Activated naive CD8-positive, alpha-beta T cell treated with anti-CD3 and anti-CD28 coated beads, Interleukin-2, amount 50 U/mL, for 16 hours (primary cell): ENCODE data around the gene UPF1.

ENCODE experiments used
- DNase-seq: peaks from one replicate; pipeline ENCODE4 v3.0.0-alpha.2; 2020; ENCODE audit warnings: low read depth, low spot score

UPF1 gene

DNA sequence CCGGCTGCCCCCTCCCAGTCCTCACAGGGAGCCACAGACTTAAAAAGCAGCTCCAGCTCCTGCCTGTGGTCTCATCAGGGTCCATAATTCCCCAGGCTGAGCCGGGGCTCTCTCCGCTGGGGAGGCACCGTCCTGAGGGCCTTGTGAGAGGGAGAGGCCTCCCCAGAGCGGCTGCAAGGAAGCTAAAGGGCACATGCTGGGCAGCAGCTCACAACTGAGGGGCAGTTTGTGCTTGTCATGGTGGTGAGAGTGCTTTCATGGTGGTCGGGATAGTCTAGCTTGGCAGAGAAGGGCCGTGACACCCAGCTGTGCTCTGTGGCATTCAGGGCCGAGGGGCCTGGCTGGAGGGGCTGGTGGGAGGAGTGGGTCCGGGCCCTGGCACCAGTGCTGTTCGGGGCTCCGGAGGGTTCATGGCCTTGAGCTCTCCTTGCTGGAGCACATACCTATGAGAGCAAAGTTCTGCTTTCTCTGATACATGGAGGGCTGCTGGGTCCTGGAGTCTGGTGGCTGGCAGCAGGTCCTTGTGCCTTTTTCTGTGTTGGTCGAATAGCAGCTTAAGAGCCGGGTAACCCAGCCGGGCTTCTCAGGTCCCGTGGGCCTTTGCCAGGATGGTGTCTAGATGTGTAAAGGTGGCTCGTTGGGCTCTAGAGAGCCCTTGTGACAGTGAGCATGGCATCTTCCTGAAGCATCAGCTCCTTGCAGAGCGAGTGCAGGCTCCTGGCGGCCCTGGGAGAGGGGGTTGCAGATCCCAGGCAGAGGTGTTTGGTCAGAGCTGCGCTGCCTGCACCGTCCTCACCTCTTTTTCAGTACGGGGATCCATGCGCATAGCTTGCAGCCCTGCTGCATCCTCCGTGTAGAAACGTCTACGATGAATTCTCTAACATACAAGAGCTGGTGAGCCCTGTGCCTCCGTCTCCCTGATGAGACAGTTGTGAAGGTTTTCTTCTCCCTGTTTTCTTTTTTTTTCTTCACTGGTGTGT lies 8.8 kb downstream of the UPF1 start:
- DNase-seq: no peak

DNA sequence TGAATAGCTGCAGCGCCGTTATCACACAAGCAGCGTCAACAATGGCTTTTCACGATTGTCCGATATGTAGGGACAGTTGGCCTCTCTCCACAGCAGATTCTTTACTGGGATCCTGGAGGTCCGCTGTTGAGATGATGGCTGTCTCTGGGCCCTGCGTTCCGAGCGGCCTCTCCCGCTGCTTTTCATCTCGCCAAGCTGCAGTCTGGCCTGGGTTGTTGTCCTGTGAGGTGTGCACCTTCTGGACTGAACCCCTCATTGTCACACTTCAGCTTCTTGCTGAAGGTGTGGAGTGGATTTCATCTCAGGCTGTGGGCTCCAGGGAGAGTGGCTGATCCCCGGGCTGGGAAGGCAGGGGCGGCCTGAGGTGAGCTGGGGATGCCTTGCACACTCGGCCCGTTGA lies 9.6 kb downstream of the UPF1 start:
- DNase-seq: no peak

DNA sequence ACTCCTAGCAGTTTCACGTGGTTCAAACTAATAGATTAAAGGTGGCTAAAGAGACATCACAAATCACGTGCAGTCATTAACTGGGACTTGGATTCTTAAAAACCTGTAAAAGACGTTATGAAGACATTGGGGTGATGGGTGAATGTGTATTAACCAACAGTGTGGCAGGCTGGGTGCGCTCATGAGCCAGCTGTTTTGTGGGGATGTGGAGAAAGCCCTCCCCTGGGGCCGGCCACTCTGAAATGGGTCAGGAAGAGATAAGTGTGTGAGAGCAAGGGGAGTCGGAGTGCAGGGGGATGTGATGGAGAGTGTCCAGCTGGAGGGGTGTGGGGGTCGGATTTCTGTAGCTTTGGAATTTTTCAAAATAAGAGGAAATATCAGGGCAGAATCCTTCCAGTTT lies 10.4 kb downstream of the UPF1 start:
- DNase-seq: no peak

DNA sequence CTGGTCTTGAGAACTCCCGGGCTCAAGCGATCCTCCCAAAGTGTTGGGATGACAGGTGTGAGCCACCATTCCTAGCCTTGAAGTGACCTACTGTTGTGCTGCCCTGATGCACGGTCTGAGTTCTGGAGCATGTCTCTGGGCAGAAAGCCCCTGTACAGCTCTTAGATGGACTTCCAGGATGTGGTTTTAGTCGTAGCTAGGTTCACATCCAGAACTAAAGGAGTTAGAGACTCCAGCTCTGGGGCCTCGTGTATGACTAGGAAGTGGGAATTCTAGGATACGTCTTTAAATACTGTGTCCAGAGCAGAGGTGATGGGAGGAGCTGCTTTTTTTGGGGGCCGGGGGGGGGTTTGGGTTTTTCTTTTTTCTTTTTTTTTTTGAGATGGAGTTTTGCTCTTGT lies 12.2 kb downstream of the UPF1 start:
- DNase-seq: no peak

DNA sequence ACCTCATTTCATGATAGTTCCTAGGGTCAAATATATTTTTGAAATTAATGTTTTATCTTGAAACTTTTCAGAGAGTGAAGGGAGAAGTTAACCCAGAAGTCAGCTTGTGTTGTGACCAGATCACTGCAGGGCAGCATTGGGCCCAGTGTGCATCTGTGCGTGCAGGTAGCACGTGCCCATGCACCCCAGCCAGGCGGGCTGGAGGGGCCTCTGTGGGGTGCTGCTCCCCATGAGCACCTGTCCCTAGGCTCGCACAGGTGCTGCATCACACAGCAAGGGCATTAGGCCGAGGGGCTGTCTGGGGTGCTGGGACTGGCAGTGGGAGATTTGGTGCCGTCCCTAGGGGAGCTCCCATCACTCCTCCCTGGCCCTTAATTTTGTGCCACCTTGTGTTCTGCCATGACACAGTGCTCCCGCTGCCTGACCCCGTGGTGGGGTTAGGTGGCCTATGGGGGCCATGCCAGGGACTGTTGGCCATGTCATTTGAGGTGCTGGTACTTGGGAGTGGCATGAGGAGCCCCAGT lies 13.1 kb downstream of the UPF1 start:
- no peak for DNase-seq

DNA sequence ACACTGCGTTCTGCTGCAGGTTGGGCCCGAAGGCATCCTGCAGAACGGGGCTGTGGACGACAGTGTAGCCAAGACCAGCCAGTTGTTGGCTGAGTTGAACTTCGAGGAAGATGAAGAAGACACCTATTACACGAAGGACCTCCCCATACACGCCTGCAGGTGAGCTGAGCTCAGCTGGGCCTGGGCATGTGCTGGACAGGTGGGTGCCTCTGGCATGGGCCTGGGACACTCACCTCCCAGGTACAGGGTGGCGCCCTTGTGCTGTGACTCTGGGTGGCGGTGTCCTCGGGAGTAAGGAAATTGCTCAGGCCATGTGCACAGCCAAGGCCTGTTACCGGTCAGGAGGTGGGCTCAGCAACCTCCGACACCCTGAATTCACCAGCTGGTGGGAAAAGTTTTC lies 14.2 kb downstream of the UPF1 start:
- no peak for DNase-seq

DNA sequence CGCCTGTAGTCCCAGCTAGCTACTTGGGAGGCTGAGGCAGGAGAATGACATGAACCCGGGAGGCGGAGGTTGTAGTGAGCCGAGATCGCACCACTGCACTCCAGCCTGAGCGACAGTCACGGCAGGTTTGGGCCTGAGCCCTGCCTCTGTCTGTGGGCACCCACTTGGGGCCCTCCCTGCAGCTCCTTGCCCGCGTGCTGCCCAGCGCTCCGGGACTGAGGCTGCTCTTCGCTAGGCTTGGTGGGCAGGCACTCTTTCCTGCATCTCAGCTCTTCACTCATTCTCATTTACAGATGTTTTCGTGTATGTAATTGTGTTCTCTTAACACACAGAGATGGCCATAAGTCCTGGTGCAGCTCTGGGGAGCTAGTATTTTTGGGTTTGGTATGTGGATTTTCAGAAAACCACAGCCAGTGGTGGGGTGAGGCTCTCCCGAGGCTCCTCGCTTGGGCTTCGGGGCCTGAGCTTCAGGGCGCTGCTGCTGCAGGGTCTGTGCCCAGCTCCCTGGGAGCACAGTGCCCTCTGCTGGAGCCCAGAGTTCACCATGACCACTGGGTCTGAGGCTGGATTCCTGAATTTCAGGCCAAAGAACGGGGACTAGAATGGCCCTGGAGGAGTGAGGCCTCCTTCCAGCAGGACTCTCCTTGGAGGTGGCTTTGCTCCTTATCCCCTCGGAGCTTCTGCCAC lies 15.2 kb downstream of the UPF1 start:
- no peak for DNase-seq

DNA sequence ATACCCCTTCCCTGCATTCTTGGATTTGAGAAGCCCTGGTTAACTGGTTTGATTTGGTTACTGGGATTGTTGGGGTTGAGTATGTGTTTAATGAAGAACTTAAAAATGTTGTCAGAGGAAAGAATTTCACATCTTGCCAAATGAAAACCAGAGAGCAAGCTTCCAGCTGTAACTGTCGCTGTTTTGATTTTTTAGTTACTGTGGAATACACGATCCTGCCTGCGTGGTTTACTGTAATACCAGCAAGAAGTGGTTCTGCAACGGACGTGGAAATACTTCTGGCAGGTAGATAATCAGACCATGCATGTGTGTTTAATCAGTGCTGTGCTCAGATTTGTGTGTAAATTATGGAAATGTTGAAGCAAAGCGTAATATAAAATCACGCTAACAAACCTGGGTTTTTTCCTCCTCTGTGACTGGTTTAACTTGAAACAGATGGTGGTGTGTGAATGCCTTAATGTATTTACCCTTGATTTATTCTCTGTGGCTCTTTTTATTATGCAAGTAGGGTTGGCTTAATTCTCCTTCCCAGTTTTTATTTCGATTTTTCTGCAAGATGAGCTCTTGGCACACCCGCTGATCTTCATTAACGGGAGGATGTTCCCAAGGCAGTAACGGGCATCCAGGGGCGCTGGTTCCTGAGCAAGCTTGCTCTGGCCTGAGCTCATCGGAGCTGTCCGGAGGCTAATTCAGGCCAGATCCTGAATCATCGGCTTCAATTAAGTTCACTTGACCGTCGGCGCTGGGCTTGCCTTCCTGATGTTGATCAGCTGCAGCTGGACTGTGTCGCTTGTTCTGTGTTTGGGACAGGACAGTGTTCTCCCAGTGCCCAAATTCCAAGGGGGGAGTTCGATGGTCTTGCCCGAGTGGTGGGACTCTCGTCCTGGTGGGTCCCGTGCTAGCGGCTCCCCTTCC lies 16.0 kb downstream of the UPF1 start:
- DNase-seq: no peak

DNA sequence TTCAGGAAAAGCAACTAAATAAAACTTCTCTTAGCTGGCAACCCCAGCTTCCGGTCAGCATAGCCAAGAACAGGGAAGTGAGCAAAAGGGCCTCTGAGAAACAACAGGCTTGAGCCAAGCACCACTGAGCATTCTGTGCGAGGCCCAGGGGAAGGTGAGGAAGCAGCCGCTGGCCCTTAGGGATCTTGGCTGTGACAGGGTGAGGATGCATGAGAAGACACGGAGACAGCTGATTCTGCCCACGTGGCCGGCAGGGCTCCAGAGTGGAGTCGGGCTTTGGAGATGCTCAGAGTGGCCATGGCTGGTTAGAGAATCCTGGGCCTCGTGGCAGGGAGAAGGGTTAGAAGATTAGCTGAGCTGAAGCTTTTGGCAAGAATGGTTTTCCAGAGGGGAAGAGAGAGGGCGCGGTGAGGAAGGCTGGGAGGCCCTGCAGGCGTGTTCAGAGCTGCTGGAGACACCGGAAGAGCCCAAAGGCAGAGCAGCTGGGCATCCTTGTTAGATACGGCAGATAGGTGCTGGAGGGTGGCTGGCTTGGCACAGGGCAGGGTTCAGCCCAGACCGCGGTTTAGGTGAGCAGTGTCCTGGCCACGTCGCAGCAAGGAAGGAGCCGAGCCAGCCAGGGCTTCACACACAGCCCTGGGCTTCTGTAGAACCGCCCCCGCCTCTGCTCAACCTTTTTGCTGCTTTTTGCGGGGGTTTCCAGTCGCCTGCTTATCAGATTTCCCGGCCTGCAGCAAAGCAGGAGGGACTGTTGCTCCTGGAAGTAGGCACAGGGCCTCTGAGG lies 17.3 kb downstream of the UPF1 start:
- DNase-seq: no peak

DNA sequence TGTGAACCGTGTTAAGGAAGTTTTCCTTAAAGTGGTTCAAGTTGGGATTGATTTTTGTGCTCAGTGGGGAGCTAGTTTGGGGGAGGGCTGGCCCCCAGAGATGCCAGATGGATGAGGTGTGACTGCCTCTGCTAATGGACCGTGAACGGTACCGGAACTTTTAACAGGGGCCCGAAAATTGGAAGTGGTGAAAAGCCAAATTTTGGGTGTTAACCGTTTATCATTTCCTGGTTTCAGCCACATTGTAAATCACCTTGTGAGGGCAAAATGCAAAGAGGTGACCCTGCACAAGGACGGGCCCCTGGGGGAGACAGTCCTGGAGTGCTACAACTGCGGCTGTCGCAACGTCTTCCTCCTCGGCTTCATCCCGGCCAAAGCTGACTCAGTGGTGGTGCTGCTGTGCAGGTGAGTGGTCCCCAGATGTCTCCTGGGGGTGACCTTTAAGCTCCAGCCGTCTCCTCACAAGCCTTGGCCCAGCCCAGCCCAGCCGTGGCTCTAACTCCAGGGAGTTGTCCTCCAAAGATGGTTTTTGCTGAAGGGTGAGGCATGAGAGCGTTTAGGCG lies 18.2 kb downstream of the UPF1 start:
- DNase-seq: no peak

DNA sequence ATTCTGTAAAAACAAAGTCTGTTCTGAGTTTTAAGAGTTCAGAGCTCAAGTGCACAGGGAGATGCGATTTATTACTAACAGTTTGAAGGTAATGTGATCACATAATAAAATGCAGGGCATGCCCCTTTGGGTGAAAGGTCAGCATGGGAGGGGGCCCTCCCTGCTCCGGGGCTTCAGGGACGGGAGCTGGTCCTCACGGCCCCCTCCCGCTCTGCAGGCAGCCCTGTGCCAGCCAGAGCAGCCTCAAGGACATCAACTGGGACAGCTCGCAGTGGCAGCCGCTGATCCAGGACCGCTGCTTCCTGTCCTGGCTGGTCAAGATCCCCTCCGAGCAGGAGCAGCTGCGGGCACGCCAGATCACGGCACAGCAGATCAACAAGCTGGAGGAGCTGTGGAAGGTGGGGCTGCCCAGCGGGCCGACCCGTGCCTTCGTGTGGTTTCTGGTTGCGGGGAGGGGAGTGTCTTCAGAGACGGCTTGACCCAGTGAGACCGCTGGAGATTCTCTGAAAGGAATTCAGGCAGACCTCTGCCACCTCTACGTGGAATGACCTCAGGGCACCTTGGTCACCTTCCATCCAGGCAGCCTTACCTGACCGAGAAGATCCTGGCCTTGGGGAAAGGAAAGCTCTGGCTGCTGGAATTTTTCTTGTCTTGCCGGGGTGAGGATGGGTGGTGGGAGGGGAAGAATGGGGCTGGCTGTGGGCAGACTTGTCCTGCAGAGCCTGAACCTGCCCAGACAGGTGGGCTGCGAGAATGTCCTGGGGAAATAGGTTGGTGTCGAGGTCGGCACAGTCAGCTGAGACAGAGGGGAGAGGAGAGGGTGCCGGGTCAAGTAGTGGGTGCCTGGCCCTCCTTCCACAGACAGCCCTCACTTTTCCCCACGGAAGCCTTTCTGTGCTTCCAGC lies 19.0 kb downstream of the UPF1 start:
- DNase-seq: no peak

DNA sequence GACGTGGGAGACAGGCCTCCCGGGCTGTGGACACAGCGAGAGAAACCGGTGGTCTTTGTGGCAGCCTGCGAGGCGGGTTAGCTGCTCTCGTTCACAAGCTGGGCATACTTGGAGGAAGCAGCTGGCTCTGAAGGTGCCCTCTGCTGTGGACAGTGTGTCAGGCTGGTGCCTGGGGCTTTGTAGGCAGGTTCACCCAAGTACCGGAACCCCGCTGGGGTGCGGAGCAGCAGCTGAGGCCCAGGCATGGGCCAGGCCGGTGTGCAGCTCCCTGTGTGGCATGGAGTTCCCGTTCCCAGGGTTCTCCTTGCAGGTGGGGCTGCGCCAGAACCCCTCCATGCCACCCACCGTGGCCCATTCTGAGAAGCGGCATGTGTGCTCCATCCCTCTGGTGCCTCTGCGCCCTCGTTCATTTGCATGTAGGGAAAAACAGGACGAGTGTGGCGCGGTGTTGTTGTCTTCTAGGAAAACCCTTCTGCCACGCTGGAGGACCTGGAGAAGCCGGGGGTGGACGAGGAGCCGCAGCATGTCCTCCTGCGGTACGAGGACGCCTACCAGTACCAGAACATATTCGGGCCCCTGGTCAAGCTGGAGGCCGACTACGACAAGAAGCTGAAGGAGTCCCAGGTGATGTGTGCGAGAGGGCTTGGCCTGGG lies 20.0 kb downstream of the UPF1 start:
- DNase-seq: no peak

DNA sequence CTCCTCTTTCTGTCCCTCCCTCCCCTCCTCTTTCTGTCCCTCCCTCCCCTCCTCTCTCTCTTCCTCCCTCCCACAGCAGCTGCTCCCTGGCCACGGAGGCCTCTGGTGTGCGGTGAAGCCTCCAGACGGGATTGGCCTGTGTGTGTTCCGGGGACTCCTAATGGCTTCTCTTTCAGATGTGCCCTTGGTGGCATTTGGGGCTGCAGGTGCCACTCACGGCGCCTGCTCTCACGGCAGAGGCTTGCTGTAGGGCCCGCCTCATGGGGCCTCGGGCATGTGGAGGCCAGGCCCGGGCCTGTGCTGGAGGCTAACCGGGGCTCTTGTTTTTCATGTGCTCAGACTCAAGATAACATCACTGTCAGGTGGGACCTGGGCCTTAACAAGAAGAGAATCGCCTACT lies 20.9 kb downstream of the UPF1 start:
- DNase-seq: no peak

DNA sequence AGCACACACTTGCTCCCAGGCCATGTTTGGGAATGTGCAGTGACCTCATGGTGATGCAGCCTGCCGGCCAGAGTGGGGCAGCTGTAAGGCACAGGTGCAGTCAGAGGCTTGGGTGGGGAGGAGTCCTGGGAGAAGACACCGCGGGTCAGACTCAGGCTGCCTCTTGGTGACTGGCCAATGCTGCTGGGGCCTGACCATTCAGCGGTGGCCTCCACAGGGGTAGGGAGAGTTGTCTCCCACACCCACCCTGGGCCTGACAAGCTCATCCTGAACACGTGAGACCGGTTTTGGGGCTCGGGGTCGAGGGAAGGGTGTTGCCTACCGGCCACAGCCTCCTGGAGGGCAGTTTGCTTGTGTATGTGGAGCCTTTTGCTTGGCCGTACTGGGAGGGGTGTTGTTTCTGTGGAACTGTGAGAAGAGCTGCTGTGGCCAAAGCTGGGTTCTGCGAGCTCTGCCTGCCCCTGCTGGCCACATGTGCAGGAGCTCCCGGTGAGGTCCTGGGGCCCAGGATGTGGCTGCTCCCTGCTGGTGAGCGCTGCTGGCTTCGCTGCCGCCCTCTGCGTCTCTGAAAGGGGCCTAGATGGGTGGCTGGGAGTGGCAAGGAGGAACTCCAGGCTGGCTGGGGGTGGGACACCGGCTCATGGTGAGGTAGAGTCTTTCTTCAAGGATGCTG lies 22.1 kb downstream of the UPF1 start:
- DNase-seq: no peak

DNA sequence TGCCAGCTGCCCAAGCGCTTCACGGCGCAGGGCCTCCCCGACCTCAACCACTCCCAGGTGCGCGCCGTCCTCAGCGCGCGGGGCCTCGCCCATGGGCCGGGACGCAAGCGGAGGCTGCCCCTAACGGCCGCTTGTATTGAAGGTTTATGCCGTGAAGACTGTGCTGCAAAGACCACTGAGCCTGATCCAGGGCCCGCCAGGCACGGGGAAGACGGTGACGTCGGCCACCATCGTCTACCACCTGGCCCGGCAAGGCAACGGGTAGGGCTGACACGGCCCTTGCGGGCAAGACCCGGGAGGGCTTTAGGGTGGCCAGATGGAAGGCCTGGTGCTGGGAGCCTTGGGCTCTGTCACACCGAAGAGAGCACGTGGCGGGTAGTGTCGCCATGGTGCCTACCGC lies 23.2 kb downstream of the UPF1 start:
- no peak for DNase-seq

DNA sequence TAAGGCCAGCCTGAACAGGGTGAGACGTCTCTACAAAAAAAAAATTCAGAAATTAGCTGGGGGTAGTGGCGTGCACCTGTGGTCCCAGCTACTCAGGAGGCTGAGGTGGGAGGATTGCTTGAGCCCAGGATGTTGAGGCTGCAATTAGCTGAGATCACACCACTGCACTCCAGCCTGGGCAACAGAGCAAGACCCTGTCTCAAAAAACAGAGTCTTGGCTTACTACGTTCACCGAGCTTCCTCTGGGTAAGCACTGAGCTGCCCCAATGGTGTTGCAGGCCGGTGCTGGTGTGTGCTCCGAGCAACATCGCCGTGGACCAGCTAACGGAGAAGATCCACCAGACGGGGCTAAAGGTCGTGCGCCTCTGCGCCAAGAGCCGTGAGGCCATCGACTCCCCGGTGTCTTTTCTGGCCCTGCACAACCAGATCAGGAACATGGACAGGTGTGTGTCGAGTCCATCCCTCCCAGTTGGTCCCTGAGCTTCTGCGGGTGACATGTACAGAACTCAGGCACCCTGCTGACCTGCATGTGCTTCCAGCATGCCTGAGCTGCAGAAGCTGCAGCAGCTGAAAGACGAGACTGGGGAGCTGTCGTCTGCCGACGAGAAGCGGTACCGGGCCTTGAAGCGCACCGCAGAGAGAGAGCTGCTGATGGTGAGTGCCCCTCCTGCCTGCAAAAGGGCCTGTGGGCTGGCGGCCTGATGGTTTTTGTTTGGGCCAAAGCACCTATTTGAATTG lies 24.1 kb downstream of the UPF1 start:
- no peak for DNase-seq

DNA sequence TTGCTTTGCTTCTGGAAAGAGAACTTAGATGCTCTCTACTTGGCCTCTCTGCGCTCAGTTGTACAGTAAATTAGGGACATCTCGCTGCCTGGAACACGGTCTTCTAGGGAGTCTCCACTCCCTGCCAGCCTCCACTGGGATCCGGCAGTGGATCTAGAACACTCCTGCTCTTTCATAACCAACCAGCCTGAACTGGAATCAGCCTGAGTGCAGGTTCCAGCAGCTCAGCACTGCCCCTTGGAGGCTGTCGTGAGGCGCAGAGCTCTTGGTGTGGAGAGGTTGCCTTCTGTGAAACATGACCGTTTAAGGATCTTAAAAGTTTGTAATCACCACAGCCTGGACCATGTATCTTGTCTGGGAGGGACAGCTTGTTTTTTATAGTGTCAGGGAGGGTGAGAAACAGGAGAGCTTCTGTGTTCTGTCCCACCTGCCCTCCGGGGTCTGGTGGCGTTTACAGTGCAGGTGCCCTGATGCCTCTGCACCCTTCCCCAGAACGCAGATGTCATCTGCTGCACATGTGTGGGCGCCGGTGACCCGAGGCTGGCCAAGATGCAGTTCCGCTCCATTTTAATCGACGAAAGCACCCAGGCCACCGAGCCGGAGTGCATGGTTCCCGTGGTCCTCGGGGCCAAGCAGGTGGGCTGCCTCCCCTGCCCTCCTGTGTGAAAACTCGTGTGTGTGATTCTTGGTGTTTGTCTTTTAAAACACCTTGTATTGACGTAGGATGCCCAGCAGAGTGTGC lies 24.8 kb downstream of the UPF1 start:
- no peak for DNase-seq
